Chondrocyte (in vitro differentiated cells): ENCODE data around the gene CYFIP1. TPM values are rescaled to one million over a fixed set of nuclear protein-coding genes. Genes with fewer than 3 reads are reported as not detected.
"Not testable (repeated sequence)": the region's sequence is repeated elsewhere in the genome, so short reads cannot be mapped to it uniquely, and the experiment has no call there.

Experiments used
- DNase-seq: peaks from one replicate; pipeline ENCODE4 v3.0.0; 2021; ENCODE audit warnings: mixed read lengths, low spot score
- H3K27ac Mint-ChIP-seq: one replicate; pipeline ENCODE4 v1.8.0; 2021; ENCODE audit warnings: mild to moderate bottlenecking, moderate library complexity, mixed read lengths; ENCODE audit not compliant: unreplicated experiment
- H3K27me3 Mint-ChIP-seq: 2 replicates; pipeline ENCODE4 v1.8.0; 2021; ENCODE audit warnings: low read depth, mixed read lengths
- H3K36me3 Mint-ChIP-seq: 2 replicates; pipeline ENCODE4 v1.8.0; 2021; ENCODE audit warnings: low read depth, mixed read lengths
- H3K4me1 Mint-ChIP-seq: 2 replicates; pipeline ENCODE4 v1.8.0; 2021; ENCODE audit warnings: low read depth, mild to moderate bottlenecking, mixed read lengths
- H3K4me3 Mint-ChIP-seq: one replicate; pipeline ENCODE4 v1.8.0; 2021; ENCODE audit warnings: mild to moderate bottlenecking, moderate library complexity, mixed read lengths; ENCODE audit not compliant: unreplicated experiment
- H3K9me3 Mint-ChIP-seq: 2 replicates; pipeline ENCODE4 v1.8.0; 2021; ENCODE audit warnings: low read depth, mixed read lengths
- CTCF ChIP-seq: fragments of 200-600 bp; sonication (generic); IDR thresholded peaks from 2 replicates; pipeline ENCODE4 v1.5.0; 2021; ENCODE audit warnings: antibody characterized with exemption, mild to moderate bottlenecking, moderate library complexity
- total RNA-seq: library from RNA; stranded (reverse); gene quantifications from 3 replicates; pipeline ENCODE4 v1.2.1, GENCODE V29; 2021

CYFIP1 gene
- total RNA-seq, 1 donor from 2014 or later, result 98.5 TPM

DNA sequence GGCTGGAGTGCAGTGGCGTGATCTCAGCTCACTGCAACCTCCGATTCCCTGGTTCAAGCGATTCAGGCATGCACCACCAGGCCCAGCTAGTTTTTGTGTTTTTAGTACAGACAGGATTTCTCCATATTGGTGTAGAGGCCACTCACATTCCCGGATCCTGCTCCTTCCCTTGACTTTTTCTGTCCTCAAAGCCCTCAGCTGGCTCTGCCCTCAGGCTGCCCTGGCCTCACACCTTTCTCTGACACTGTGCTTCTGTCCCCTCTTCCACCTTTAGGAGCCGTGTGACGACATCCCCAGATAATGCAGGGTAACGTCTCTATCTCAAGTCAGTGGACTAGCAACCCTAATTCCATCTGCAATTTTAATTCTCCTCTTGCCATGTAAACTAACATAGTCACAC, 8.6 kb upstream of the CYFIP1 start:
- H3K4me1 Mint-ChIP-seq, result peaks cover 11% of the 10 kb centered on the region
- TF ChIP-seq CTCF, result no peak
- no peak for DNase-seq
- H3K4me3 Mint-ChIP-seq, result no peak overlapping the region
- H3K36me3 Mint-ChIP-seq, result no peaks in the 10 kb centered on the region
- no peaks in the 10 kb centered on the region for H3K9me3 Mint-ChIP-seq
- no peaks in the 10 kb centered on the region for H3K27me3 Mint-ChIP-seq
- H3K27ac Mint-ChIP-seq, result no peak overlapping the region

GRCh38 chr15:22981931-22982330, 1.8 kb upstream of the CYFIP1 start:
- DNase-seq, H3K9me3 Mint-ChIP-seq, H3K4me1 Mint-ChIP-seq, H3K4me3 Mint-ChIP-seq, H3K27ac Mint-ChIP-seq, H3K36me3 Mint-ChIP-seq, H3K27me3 Mint-ChIP-seq: not testable (repeated sequence)

- TF ChIP-seq CTCF, result no peak
- Mint-ChIP-seq H3K27me3 (no peaks in the 10 kb centered on the region), H3K9me3 (no peaks in the 10 kb centered on the region), H3K27ac (peak overlapping the region; percentile 8), H3K4me1 (peaks cover 10% of the 10 kb centered on the region), H3K36me3 (no peaks in the 10 kb centered on the region), H3K4me3 (peak overlapping the region; percentile 69)
- no peak for DNase-seq
These were observed 1.1 kb upstream of the CYFIP1 start for GRCh38 chr15:22981051-22981840.

DNA sequence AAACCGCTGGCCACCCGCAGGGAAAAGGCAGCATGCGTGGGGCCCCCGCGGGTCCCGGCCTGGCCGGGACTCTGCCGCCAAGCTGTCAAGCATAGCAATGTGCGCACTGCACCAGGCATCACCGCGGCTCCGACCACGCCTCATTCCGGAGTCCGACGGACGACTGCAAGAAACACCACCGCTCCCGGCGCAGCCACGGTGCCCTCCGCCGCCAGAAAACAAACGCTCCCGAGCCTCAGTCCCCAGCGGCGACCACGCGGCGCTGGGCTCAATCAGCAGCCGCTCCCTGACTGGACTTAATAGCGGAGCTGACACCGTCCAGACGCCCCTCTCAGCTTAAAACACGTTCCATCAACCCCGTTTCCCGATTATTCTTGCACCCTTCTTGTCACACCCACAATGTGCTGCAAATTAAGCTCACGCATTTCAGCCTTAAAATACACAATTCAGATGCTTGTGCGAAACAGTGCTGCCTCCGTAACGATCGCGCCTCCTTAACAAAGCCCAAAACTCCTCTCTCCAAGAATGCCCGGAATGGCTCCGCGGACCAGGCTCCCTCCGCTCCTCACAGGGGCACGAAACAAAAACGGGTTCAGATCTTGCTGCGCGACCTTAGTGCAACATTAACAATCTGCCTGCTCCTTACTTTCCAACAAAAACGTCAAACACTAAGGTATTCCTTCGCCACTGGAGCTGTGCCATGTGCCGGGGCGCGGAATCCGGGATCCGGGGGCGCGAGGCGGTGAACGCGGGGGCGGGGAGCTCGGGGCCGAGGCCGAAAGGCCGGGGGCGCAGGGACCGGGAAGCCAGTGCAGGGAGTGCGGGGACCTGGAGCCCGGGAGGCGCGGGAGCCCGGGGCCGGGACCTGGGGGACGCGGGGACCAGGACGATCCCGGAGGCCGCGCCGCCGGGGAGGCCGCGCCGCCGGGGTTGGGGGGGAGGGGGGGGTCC, 655 bp downstream of the CYFIP1 start:
- TF ChIP-seq CTCF, result peak; percentile 19
- peak overlapping the region; percentile 98 for H3K4me3 Mint-ChIP-seq
- no peaks in the 10 kb centered on the region for H3K36me3 Mint-ChIP-seq
- H3K27me3 Mint-ChIP-seq, result no peaks in the 10 kb centered on the region
- H3K4me1 Mint-ChIP-seq, result peaks cover 13% of the 10 kb centered on the region
- H3K27ac Mint-ChIP-seq, result peak overlapping the region; percentile 95
- no peak for DNase-seq
- no peaks in the 10 kb centered on the region for H3K9me3 Mint-ChIP-seq

- no peak for TF ChIP-seq CTCF
- H3K27ac Mint-ChIP-seq, result peak overlapping the region; percentile 95
- H3K36me3 Mint-ChIP-seq, result no peaks in the 10 kb centered on the region
These were observed 1.4 kb downstream of the CYFIP1 start for GRCh38 chr15:22978691-22979237.

More at GRCh38 chr15:22978691-22979237, 1.4 kb downstream of the CYFIP1 start:
- Mint-ChIP-seq H3K9me3 (no peaks in the 10 kb centered on the region), H3K4me3 (peak overlapping the region; percentile 98), H3K27me3 (no peaks in the 10 kb centered on the region), H3K4me1 (peaks cover 13% of the 10 kb centered on the region)
- DNase-seq, result no peak
